Islet of Langerhans (tissue), 1 donor: ENCODE data around the gene MYL2.

Experiments
- FAIRE-seq: peaks from one replicate; lab custom pipeline; 2011; peaks lifted over from hg19 to GRCh38; lab: Jason Lieb, UNC

MYL2 gene

GRCh38 chr12:110930348-110931314 is 10.3 kb upstream of the MYL2 start:
- FAIRE-seq, result no peak

DNA sequence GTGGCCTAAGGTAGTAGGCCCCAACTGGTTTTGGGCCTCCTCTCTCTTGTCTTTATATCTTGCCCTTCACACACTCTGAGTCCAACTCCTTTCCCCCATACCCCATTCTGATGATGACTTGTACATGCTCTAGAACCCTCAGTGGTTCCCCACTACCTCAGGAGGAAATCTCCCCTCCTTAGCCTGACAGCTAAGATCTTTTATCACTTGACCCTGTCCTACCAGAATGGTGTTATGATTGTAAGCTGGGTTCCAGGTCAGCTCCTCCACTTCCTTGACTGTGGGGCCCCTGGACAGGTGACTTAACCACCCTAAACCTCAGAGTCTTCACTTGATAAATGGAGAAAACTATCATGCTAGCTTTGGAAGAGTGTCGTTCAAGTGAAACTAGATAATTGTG is 9.4 kb upstream of the MYL2 start:
- no peak for FAIRE-seq

GRCh38 chr12:110928700-110929099 is 8.3 kb upstream of the MYL2 start:
- no peak for FAIRE-seq

DNA sequence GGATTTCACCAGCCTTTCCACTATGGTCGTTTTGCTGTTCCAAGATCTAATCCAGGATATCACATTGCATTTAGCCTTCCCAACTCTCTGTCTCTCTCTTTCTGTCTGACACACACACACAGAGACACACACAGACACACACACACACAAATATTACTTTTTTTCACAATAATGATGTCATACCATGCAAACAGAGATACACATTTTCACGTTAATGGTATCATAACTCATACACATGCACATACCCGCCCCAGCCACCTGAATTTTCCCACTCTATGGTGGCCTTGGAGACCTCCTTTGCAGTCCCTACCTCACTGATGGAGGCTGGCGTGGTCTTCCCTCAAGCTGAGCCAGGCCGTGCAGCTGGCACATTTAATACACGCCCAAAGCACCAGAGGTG is 7.2 kb upstream of the MYL2 start:
- FAIRE-seq, result no peak

GRCh38 chr12:110923692-110924334 is 3.4 kb upstream of the MYL2 start:
- FAIRE-seq, result no peak

DNA sequence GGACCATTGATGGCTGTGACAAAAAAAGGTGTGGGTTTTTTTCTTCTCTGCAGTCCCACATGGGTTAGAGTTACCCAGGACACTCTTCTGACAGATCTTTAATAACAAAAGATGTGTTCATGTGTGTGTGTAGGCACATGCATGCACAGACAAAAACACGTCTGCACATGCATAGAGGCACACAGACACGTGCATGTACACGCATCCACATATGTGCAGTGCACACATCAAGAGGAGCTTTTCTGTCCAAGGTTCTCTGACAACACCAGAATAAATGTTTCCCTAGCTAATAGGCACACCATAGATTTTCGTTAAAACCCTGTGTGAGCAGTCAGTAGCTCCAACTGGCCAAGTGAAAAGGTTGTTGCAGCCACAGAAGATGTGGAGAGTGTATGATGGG is 2.8 kb upstream of the MYL2 start:
- FAIRE-seq, result no peak

GRCh38 chr12:110922652-110923051 is 2.3 kb upstream of the MYL2 start:
- FAIRE-seq, result no peak

- FAIRE-seq, result no peak
Measured at GRCh38 chr12:110921262-110921661, 883 bp upstream of the MYL2 start.

- FAIRE-seq, result no peak
Measured at GRCh38 chr12:110919720-110920119, 659 bp downstream of the MYL2 start.

GRCh38 chr12:110917961-110918360 is 2.4 kb downstream of the MYL2 start:
- no peak for FAIRE-seq

- no peak for FAIRE-seq
Measured at GRCh38 chr12:110917467-110917866, 2.9 kb downstream of the MYL2 start.

DNA sequence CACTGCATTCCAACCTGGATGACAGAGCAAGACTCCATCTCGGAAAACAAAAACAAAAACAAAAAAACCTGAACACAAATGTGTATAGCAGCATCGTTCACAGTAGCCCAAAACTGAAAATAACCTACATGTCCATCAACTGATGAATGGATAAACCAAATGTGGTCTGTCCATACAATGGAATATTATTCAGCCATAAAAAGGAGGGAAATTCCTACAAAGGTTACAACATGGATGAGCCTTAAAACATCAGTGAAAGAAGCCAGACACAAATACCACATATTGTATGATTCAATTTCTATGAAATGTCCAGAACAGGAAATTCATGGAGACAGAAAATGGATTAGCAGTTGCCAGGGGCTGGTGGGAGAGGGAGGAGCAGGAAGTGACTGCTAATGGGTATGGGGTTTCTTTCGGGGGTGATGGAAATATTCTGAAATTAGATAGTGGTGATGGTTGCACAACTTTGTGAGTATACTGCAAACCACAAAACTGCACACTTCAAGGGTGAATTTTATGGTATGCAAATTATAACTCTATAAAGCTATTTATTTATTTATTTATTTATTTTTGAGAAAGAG is 4.0 kb downstream of the MYL2 start:
- FAIRE-seq, result no peak

GRCh38 chr12:110913119-110914056 is 7.0 kb downstream of the MYL2 start:
- FAIRE-seq, result no peak

GRCh38 chr12:110912263-110912662 is 8.1 kb downstream of the MYL2 start:
- FAIRE-seq, result no peak

DNA sequence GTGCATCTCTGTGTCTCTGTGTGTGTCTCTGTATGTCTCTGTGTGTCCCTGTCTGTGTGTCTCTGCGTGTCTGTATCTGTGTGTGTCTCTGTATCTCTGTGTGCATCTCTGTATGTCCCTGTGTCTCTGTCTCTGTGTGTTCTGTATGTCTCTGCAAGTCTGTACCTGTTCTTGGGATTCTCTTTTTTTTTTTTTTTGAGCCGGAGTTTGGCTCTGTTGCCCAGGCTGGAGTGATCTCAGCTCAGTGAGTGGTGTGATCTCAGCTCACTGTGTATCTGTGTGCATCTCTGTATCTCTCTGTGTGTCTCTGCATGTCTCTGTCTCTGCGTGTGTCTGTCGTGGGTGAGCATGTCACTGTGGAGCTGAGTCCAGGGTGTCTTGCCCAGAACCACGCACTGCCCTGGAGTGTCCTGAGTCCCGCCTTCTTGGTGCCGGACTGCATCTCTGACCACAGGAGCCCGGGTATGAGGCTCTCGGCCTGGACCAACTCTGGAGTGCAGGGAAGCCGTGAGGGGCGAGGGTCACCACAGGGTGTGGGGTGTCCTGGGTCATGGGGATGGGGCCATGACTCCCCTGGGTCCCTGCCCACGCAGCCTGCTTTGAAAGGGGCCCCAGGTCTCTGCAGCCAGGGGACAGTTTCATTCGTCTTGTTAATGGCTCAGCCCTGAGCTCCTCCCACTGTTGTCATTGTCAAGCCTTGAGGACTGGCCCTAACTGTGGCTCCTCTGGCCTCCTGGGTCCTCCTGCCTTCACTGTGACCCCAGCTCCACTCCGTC is 11.8 kb downstream of the MYL2 start:
- FAIRE-seq, result no peak

GRCh38 chr12:110907583-110907982 is 12.8 kb downstream of the MYL2 start:
- FAIRE-seq, result no peak

DNA sequence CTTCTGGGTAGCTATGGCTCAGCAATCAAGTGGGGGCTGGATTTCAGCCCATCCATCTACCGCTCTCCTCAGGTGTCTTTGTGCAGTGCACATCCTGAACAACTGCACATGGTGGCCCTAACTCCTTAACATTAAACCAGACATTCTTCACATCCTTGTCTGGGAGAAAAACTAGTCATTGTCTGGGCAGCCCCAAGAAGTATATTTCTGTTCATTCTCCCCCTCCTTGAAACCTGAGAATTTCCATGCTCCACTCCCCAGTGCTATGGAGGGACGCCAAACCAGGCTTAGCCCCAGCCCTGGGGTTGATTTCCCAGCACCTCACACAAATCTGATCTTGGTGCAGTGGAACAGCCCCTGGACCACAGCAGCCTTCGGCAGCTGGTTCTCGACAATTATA is 13.4 kb downstream of the MYL2 start:
- no peak for FAIRE-seq

GRCh38 chr12:110906516-110906915 is 13.9 kb downstream of the MYL2 start:
- no peak for FAIRE-seq

DNA sequence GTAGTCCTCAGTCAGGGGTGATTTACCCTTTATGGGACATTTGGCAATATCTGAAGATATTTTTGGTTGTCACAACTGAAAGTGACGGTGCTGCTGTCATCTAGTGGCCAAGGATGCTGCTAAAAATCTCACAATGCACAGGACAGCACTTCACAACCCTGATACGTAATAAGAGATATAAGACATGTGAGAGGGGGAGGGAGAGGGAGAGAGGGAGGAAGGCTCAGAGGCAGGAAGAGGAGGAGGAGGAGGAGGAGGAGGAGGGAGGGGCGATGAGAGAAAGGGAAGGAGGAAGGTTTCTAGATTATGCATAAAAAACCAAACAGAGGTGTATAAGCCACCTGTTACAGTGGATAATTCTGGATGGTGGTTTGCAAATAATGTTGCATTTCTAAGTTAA is 14.3 kb downstream of the MYL2 start:
- no peak for FAIRE-seq

- no peak for FAIRE-seq
Measured at GRCh38 chr12:110903511-110903910, 16.9 kb downstream of the MYL2 start.

GRCh38 chr12:110901401-110901800 is 19.0 kb downstream of the MYL2 start:
- no peak for FAIRE-seq
